ENCODE measurements around the gene NUPR2.

- TF ChIP-seq CTCF (IDR thresholded peaks at IDR 0.05) (peak; percentile 80 to 96 (median 94)), POLR2A (IDR thresholded peaks at IDR 0.05) (peak in 1 of 2 donors; percentile 36)
Observed at GRCh38 chr7:56074371-56074791, 41.8 kb downstream of the NUPR2 start.

Measured in heart left ventricle (tissue), 13 donors.